Measurements from ENCODE around the gene TDRD5.
"Not testable (repeated sequence)": the region's sequence is repeated elsewhere in the genome, so short reads cannot be mapped to it uniquely, and the experiment has no call there.

TDRD5 gene

GRCh38 chr1:179601093-179601492 lies 9.5 kb downstream of the TDRD5 start:
- no peaks in the 10 kb centered on the region for H3K4me1 ChIP-seq (ENCODE audit: control insufficient read depth, insufficient read depth, low read length)
- H3K27ac ChIP-seq (ENCODE audit: insufficient read depth, low read depth, low read length, poor library complexity, severe bottlenecking), result no peak overlapping the region
- H3K27me3 ChIP-seq (ENCODE audit: control insufficient read depth, insufficient read depth, low read length, poor library complexity, severe bottlenecking), result no peaks in the 10 kb centered on the region
- no peaks in the 10 kb centered on the region for H3K9me3 ChIP-seq (ENCODE audit: control insufficient read depth, low read length)
- H3K36me3 ChIP-seq (ENCODE audit: control insufficient read depth, insufficient read depth, low read length), result no peaks in the 10 kb centered on the region
- no peak overlapping the region for H3K4me3 ChIP-seq (ENCODE audit: insufficient read depth, low read depth, low read length)
- 81 to 84% methylated on average over 1 of the region's 1 CpG for WGBS, 2 experiments

GRCh38 chr1:179612361-179612760 lies 20.7 kb downstream of the TDRD5 start:
- Histone ChIP-seq H3K9me3 (ENCODE audit: control insufficient read depth, low read length) (no peaks in the 10 kb centered on the region), H3K27ac (ENCODE audit: insufficient read depth, low read depth, low read length, poor library complexity, severe bottlenecking) (no peak overlapping the region), H3K27me3 (ENCODE audit: control insufficient read depth, insufficient read depth, low read length, poor library complexity, severe bottlenecking) (no peaks in the 10 kb centered on the region), H3K4me1 (ENCODE audit: control insufficient read depth, insufficient read depth, low read length) (no peaks in the 10 kb centered on the region), H3K4me3 (ENCODE audit: insufficient read depth, low read depth, low read length) (no peak overlapping the region), H3K36me3 (ENCODE audit: control insufficient read depth, insufficient read depth, low read length) (no peaks in the 10 kb centered on the region)
- 85 to 96% methylated on average over 2 to 3 of the region's 3 CpGs for WGBS, 2 experiments

GRCh38 chr1:179630719-179631118 lies 39.1 kb downstream of the TDRD5 start:
- Histone ChIP-seq H3K27me3 (ENCODE audit: control insufficient read depth, insufficient read depth, low read length, poor library complexity, severe bottlenecking) (no peaks in the 10 kb centered on the region), H3K4me1 (ENCODE audit: control insufficient read depth, insufficient read depth, low read length) (no peaks in the 10 kb centered on the region), H3K27ac (ENCODE audit: insufficient read depth, low read depth, low read length, poor library complexity, severe bottlenecking) (no peak overlapping the region), H3K9me3 (ENCODE audit: control insufficient read depth, low read length) (no peaks in the 10 kb centered on the region), H3K36me3 (ENCODE audit: control insufficient read depth, insufficient read depth, low read length) (no peaks in the 10 kb centered on the region), H3K4me3 (ENCODE audit: insufficient read depth, low read depth, low read length) (no peak overlapping the region)
- WGBS, 2 experiments, result 88 to 93% methylated on average over 2 of the region's 2 CpGs

- Histone ChIP-seq H3K27ac (ENCODE audit: insufficient read depth, low read depth, low read length, poor library complexity, severe bottlenecking) (no peak overlapping the region), H3K27me3 (ENCODE audit: control insufficient read depth, insufficient read depth, low read length, poor library complexity, severe bottlenecking) (no peaks in the 10 kb centered on the region), H3K9me3 (ENCODE audit: control insufficient read depth, low read length) (no peaks in the 10 kb centered on the region), H3K4me3 (ENCODE audit: insufficient read depth, low read depth, low read length) (no peak overlapping the region), H3K36me3 (ENCODE audit: control insufficient read depth, insufficient read depth, low read length) (no peaks in the 10 kb centered on the region), H3K4me1 (ENCODE audit: control insufficient read depth, insufficient read depth, low read length) (no peaks in the 10 kb centered on the region)
These were observed 41.2 kb downstream of the TDRD5 start for GRCh38 chr1:179632868-179633267.

- Histone ChIP-seq H3K4me3 (ENCODE audit: insufficient read depth, low read depth, low read length) (no peak overlapping the region), H3K27me3 (ENCODE audit: control insufficient read depth, insufficient read depth, low read length, poor library complexity, severe bottlenecking) (no peaks in the 10 kb centered on the region), H3K9me3 (ENCODE audit: control insufficient read depth, low read length) (no peaks in the 10 kb centered on the region), H3K4me1 (ENCODE audit: control insufficient read depth, insufficient read depth, low read length) (no peaks in the 10 kb centered on the region), H3K36me3 (ENCODE audit: control insufficient read depth, insufficient read depth, low read length) (no peaks in the 10 kb centered on the region), H3K27ac (ENCODE audit: insufficient read depth, low read depth, low read length, poor library complexity, severe bottlenecking) (no peak overlapping the region)
- WGBS, 2 experiments, result 90 to 94% methylated on average over 5 of the region's 5 CpGs
These were observed 45.7 kb downstream of the TDRD5 start for GRCh38 chr1:179637211-179637860.

GRCh38 chr1:179661018-179661417 lies 69.4 kb downstream of the TDRD5 start:
- H3K9me3 ChIP-seq (ENCODE audit: control insufficient read depth, low read length), result no peaks in the 10 kb centered on the region
- no peak overlapping the region for H3K4me3 ChIP-seq (ENCODE audit: insufficient read depth, low read depth, low read length)
- no peak overlapping the region for H3K27ac ChIP-seq (ENCODE audit: insufficient read depth, low read depth, low read length, poor library complexity, severe bottlenecking)
- no peaks in the 10 kb centered on the region for H3K27me3 ChIP-seq (ENCODE audit: control insufficient read depth, insufficient read depth, low read length, poor library complexity, severe bottlenecking)
- H3K36me3 ChIP-seq (ENCODE audit: control insufficient read depth, insufficient read depth, low read length), result no peaks in the 10 kb centered on the region
- no peaks in the 10 kb centered on the region for H3K4me1 ChIP-seq (ENCODE audit: control insufficient read depth, insufficient read depth, low read length)

- Histone ChIP-seq H3K27ac (ENCODE audit: insufficient read depth, low read depth, low read length, poor library complexity, severe bottlenecking) (no peak overlapping the region), H3K4me1 (ENCODE audit: control insufficient read depth, insufficient read depth, low read length) (no peaks in the 10 kb centered on the region), H3K27me3 (ENCODE audit: control insufficient read depth, insufficient read depth, low read length, poor library complexity, severe bottlenecking) (no peaks in the 10 kb centered on the region), H3K36me3 (ENCODE audit: control insufficient read depth, insufficient read depth, low read length) (no peaks in the 10 kb centered on the region), H3K9me3 (ENCODE audit: control insufficient read depth, low read length) (no peaks in the 10 kb centered on the region), H3K4me3 (ENCODE audit: insufficient read depth, low read depth, low read length) (no peak overlapping the region)
- 92 to 96% methylated on average over 3 of the region's 3 CpGs for WGBS, 2 experiments
These were observed 72.2 kb downstream of the TDRD5 start for GRCh38 chr1:179663810-179664209.

GRCh38 chr1:179677882-179678281 lies 86.2 kb downstream of the TDRD5 start:
- no peaks in the 10 kb centered on the region for H3K4me1 ChIP-seq (ENCODE audit: control insufficient read depth, insufficient read depth, low read length)
- H3K27me3 ChIP-seq (ENCODE audit: control insufficient read depth, insufficient read depth, low read length, poor library complexity, severe bottlenecking), result no peaks in the 10 kb centered on the region
- H3K36me3 ChIP-seq (ENCODE audit: control insufficient read depth, insufficient read depth, low read length), result no peaks in the 10 kb centered on the region
- no peaks in the 10 kb centered on the region for H3K9me3 ChIP-seq (ENCODE audit: control insufficient read depth, low read length)
- no peak overlapping the region for H3K27ac ChIP-seq (ENCODE audit: insufficient read depth, low read depth, low read length, poor library complexity, severe bottlenecking)
- 93% methylated on average over 6 of the region's 6 CpGs for WGBS, 2 experiments
- no peak overlapping the region for H3K4me3 ChIP-seq (ENCODE audit: insufficient read depth, low read depth, low read length)

- not testable (repeated sequence) for H3K4me3 ChIP-seq (ENCODE audit: insufficient read depth, low read depth, low read length); H3K36me3 ChIP-seq (ENCODE audit: control insufficient read depth, insufficient read depth, low read length); H3K9me3 ChIP-seq (ENCODE audit: control insufficient read depth, low read length); H3K4me1 ChIP-seq (ENCODE audit: control insufficient read depth, insufficient read depth, low read length); H3K27me3 ChIP-seq (ENCODE audit: control insufficient read depth, insufficient read depth, low read length, poor library complexity, severe bottlenecking); H3K27ac ChIP-seq (ENCODE audit: insufficient read depth, low read depth, low read length, poor library complexity, severe bottlenecking)
- WGBS, 2 experiments, result 68 to 74% methylated on average over 6 of the region's 6 CpGs
These were observed 102.9 kb downstream of the TDRD5 start for GRCh38 chr1:179694530-179694929.

- no peaks in the 10 kb centered on the region for H3K4me1 ChIP-seq (ENCODE audit: control insufficient read depth, insufficient read depth, low read length)
- WGBS, 2 experiments, result 88 to 95% methylated on average over 5 of the region's 5 CpGs
- H3K9me3 ChIP-seq (ENCODE audit: control insufficient read depth, low read length), result no peaks in the 10 kb centered on the region
- no peak overlapping the region for H3K27ac ChIP-seq (ENCODE audit: insufficient read depth, low read depth, low read length, poor library complexity, severe bottlenecking)
- no peaks in the 10 kb centered on the region for H3K27me3 ChIP-seq (ENCODE audit: control insufficient read depth, insufficient read depth, low read length, poor library complexity, severe bottlenecking)
- H3K4me3 ChIP-seq (ENCODE audit: insufficient read depth, low read depth, low read length), result no peak overlapping the region
- H3K36me3 ChIP-seq (ENCODE audit: control insufficient read depth, insufficient read depth, low read length), result no peaks in the 10 kb centered on the region
These were observed 111.4 kb downstream of the TDRD5 start for GRCh38 chr1:179702946-179703539.
